ENCODE results near the gene MEIS2. TPM values are rescaled to one million over a fixed set of nuclear protein-coding genes. Genes with fewer than 3 reads are reported as not detected.

MEIS2 gene
- total RNA-seq, 1 donor from 2014 or later = 43.9 TPM

GRCh38 chr15:36960179-36960946 lies 140.0 kb downstream of the MEIS2 start:
- DNase-seq (no peak), ATAC-seq (ENCODE audit: poor library complexity) (no peak)
- intact Hi-C loops (cut with DNase I) = no loop called here

GRCh38 chr15:36959746-36960145 lies 140.6 kb downstream of the MEIS2 start:
- intact Hi-C loops (cut with DNase I) = no loop called here
- no peak for DNase-seq
- ATAC-seq (ENCODE audit: poor library complexity) = no peak

GRCh38 chr15:36958606-36959005 lies 141.7 kb downstream of the MEIS2 start:
- DNase-seq = no peak
- intact Hi-C loops (cut with DNase I) = no loop called here
- no peak for ATAC-seq (ENCODE audit: poor library complexity)

GRCh38 chr15:36954486-36954885 lies 145.9 kb downstream of the MEIS2 start:
- ATAC-seq (ENCODE audit: poor library complexity) (no peak), DNase-seq (no peak)
- intact Hi-C loops (cut with DNase I) = no loop called here

GRCh38 chr15:36953346-36953745 lies 147.0 kb downstream of the MEIS2 start:
- ATAC-seq (ENCODE audit: poor library complexity) = no peak
- no peak for DNase-seq
- intact Hi-C loops (cut with DNase I) = no loop called here

- peak; percentile 47 for ATAC-seq (ENCODE audit: poor library complexity)
Measured at GRCh38 chr15:36951731-36952247, 148.6 kb downstream of the MEIS2 start.

GRCh38 chr15:36950371-36950770 lies 150.0 kb downstream of the MEIS2 start:
- no peak for DNase-seq
- ATAC-seq (ENCODE audit: poor library complexity) = no peak
- intact Hi-C loops (cut with DNase I) = no loop called here

More at GRCh38 chr15:36951731-36952247, 148.6 kb downstream of the MEIS2 start:
- intact Hi-C loops (cut with DNase I) = no loop called here
- no peak for DNase-seq

- no peak for ATAC-seq (ENCODE audit: poor library complexity)
- intact Hi-C loops (cut with DNase I) = no loop called here
- no peak for DNase-seq
Measured at GRCh38 chr15:36948982-36949381, 151.4 kb downstream of the MEIS2 start.

- intact Hi-C loops (cut with DNase I) = no loop called here
- ATAC-seq (ENCODE audit: poor library complexity) = peak; percentile 60
- no peak for DNase-seq
Measured at GRCh38 chr15:36947035-36947719, 153.2 kb downstream of the MEIS2 start.

- DNase-seq = no peak
- ATAC-seq (ENCODE audit: poor library complexity) = no peak
- intact Hi-C loops (cut with DNase I) = no loop called here
Measured at GRCh38 chr15:36944442-36944841, 155.9 kb downstream of the MEIS2 start.

- ATAC-seq (ENCODE audit: poor library complexity) (no peak), DNase-seq (no peak)
- intact Hi-C loops (cut with DNase I) = no loop called here
Measured at GRCh38 chr15:36943508-36944361, 156.6 kb downstream of the MEIS2 start.

- no peak for ATAC-seq (ENCODE audit: poor library complexity)
- DNase-seq = no peak
- intact Hi-C loops (cut with DNase I) = no loop called here
Measured at GRCh38 chr15:36942248-36942827, 158.0 kb downstream of the MEIS2 start.

GRCh38 chr15:36941798-36942197 lies 158.6 kb downstream of the MEIS2 start:
- DNase-seq (no peak), ATAC-seq (ENCODE audit: poor library complexity) (no peak)
- intact Hi-C loops (cut with DNase I) = no loop called here

- intact Hi-C loops (cut with DNase I) = no loop called here
- DNase-seq (no peak), ATAC-seq (ENCODE audit: poor library complexity) (no peak)
Measured at GRCh38 chr15:36940636-36941260, 159.6 kb downstream of the MEIS2 start.

GRCh38 chr15:36940219-36940618 lies 160.1 kb downstream of the MEIS2 start:
- ATAC-seq (ENCODE audit: poor library complexity) = peak; percentile 48
- no peak for DNase-seq
- intact Hi-C loops (cut with DNase I) = no loop called here

- ATAC-seq (ENCODE audit: poor library complexity) (peak; percentile 42), DNase-seq (no peak)
- intact Hi-C loops (cut with DNase I) = no loop called here
Measured at GRCh38 chr15:36938764-36939163, 161.6 kb downstream of the MEIS2 start.

GRCh38 chr15:36938131-36938530 lies 162.2 kb downstream of the MEIS2 start:
- intact Hi-C loops (cut with DNase I) = no loop called here
- no peak for ATAC-seq (ENCODE audit: poor library complexity)
- DNase-seq = no peak

- ATAC-seq (ENCODE audit: poor library complexity) (no peak), DNase-seq (no peak)
- intact Hi-C loops (cut with DNase I) = no loop called here
Measured at GRCh38 chr15:36936613-36937012, 163.7 kb downstream of the MEIS2 start.

Data from Right ventricle myocardium superior (tissue), 1 donor.